T-helper 22 cell (primary cell): ENCODE data around the gene FAM222A.

Experiments used
- DNase-seq: peaks from one replicate; pipeline ENCODE4 v3.0.0-alpha.2; 2020; ENCODE audit warnings: low read depth

Gene FAM222A

GRCh38 chr12:109773384-109774011 lies 59.9 kb downstream of the FAM222A start:
- DNase-seq = no peak

GRCh38 chr12:109775172-109775881 lies 61.7 kb downstream of the FAM222A start:
- peak; percentile 29 for DNase-seq

GRCh38 chr12:109776624-109777023 lies 63.0 kb downstream of the FAM222A start:
- no peak for DNase-seq

- no peak for DNase-seq
Measured at GRCh38 chr12:109777544-109777943, 63.9 kb downstream of the FAM222A start.

GRCh38 chr12:109778684-109779083 lies 65.1 kb downstream of the FAM222A start:
- no peak for DNase-seq

GRCh38 chr12:109779382-109779781 lies 65.8 kb downstream of the FAM222A start:
- DNase-seq = no peak

GRCh38 chr12:109781668-109782325 lies 68.2 kb downstream of the FAM222A start:
- no peak for DNase-seq

- DNase-seq = no peak
Measured at GRCh38 chr12:109782326-109782703, 68.7 kb downstream of the FAM222A start.

GRCh38 chr12:109783135-109783964 lies 69.7 kb downstream of the FAM222A start:
- no peak for DNase-seq

GRCh38 chr12:109783965-109784244 lies 70.3 kb downstream of the FAM222A start:
- no peak for DNase-seq

- no peak for DNase-seq
Measured at GRCh38 chr12:109785854-109786253, 72.2 kb downstream of the FAM222A start.

- no peak for DNase-seq
Measured at GRCh38 chr12:109786799-109787198, 73.2 kb downstream of the FAM222A start.

- DNase-seq = no peak
Measured at GRCh38 chr12:109789526-109790048, 76.0 kb downstream of the FAM222A start.

GRCh38 chr12:109792992-109793391 lies 79.4 kb downstream of the FAM222A start:
- DNase-seq = no peak

- no peak for DNase-seq
Measured at GRCh38 chr12:109793411-109793810, 79.8 kb downstream of the FAM222A start.

GRCh38 chr12:109793826-109794501 lies 80.3 kb downstream of the FAM222A start:
- DNase-seq = no peak

GRCh38 chr12:109795023-109795422 lies 81.4 kb downstream of the FAM222A start:
- no peak for DNase-seq

- no peak for DNase-seq
Measured at GRCh38 chr12:109796057-109796456, 82.4 kb downstream of the FAM222A start.

GRCh38 chr12:109797905-109798669 lies 84.5 kb downstream of the FAM222A start:
- DNase-seq = no peak

- no peak for DNase-seq
Measured at GRCh38 chr12:109798691-109799090, 85.1 kb downstream of the FAM222A start.

- DNase-seq = no peak
Measured at GRCh38 chr12:109800536-109800935, 86.9 kb downstream of the FAM222A start.
